GM18508 (cell line): ENCODE data around the gene NRIP3.
"Not testable (repeated sequence)": the region's sequence is repeated elsewhere in the genome, so short reads cannot be mapped to it uniquely, and the experiment has no call there.

ENCODE experiments used
- ATAC-seq: cut with Tn5 transposase; IDR thresholded peaks from one replicate; pipeline ENCODE4 v1.9.1; 2021; ENCODE audit warnings: moderate number of reproducible peaks; ENCODE audit not compliant: insufficient read depth, unreplicated experiment

NRIP3 gene

GRCh38 chr11:8980485-8980884 lies 23.3 kb downstream of the NRIP3 start:
- ATAC-seq, result no peak

- ATAC-seq, result not testable (repeated sequence)
Measured at GRCh38 chr11:8979365-8979764, 24.4 kb downstream of the NRIP3 start.

- ATAC-seq, result no peak
Measured at GRCh38 chr11:8973121-8973520, 30.7 kb downstream of the NRIP3 start.

- no peak for ATAC-seq
Measured at GRCh38 chr11:8971924-8972316, 31.9 kb downstream of the NRIP3 start.

- no peak for ATAC-seq
Measured at GRCh38 chr11:8971196-8971923, 32.4 kb downstream of the NRIP3 start.

GRCh38 chr11:8967184-8967583 lies 36.6 kb downstream of the NRIP3 start:
- ATAC-seq, result no peak

- ATAC-seq, result peak; percentile 40
Measured at GRCh38 chr11:8964324-8965320, 39.2 kb downstream of the NRIP3 start, which contains the start of gene TMEM9B. Gene TMEM9B, minus strand, starts transcription at chr11:8964442. Its CDS starts 129 bp downstream, at chr11:8964313.

GRCh38 chr11:8963569-8964323 lies 40.1 kb downstream of the NRIP3 start:
- ATAC-seq, result peak; percentile 38

GRCh38 chr11:8962841-8963240 lies 41.0 kb downstream of the NRIP3 start:
- ATAC-seq, result no peak

- no peak for ATAC-seq
Measured at GRCh38 chr11:8961401-8961800, 42.4 kb downstream of the NRIP3 start.

- ATAC-seq, result no peak
Measured at GRCh38 chr11:8959546-8960166, 44.1 kb downstream of the NRIP3 start.

GRCh38 chr11:8956860-8957259 lies 46.9 kb downstream of the NRIP3 start:
- no peak for ATAC-seq

GRCh38 chr11:8948886-8949285 lies 54.9 kb downstream of the NRIP3 start:
- ATAC-seq, result no peak

GRCh38 chr11:8947230-8947943 lies 56.4 kb downstream of the NRIP3 start:
- no peak for ATAC-seq

GRCh38 chr11:8942518-8943066 lies 61.2 kb downstream of the NRIP3 start, which contains the start of gene ASCL3:
Gene ASCL3, minus strand, starts transcription at chr11:8943016. Its CDS starts 4,855 bp downstream, at chr11:8938161.
- ATAC-seq, result no peak

GRCh38 chr11:8941341-8942103 lies 62.3 kb downstream of the NRIP3 start:
- no peak for ATAC-seq

GRCh38 chr11:8937659-8938058 lies 66.1 kb downstream of the NRIP3 start:
- no peak for ATAC-seq

GRCh38 chr11:8937159-8937558 lies 66.6 kb downstream of the NRIP3 start:
- no peak for ATAC-seq
